Measurements from ENCODE around the gene PPP1R15A. TPM values are rescaled to one million over a fixed set of nuclear protein-coding genes. Genes with fewer than 3 reads are reported as not detected.
A peak's percentile ranks its signal among the peaks of the same experiment; 100 is the strongest.
"Not testable (repeated sequence)": the region's sequence is repeated elsewhere in the genome, so short reads cannot be mapped to it uniquely, and the experiment has no call there.

PPP1R15A gene
- total RNA-seq, 2 experiments from 2014 or later = 32.1 to 89.7 TPM

- Mint-ChIP-seq H3K27ac (no peak overlapping the region), H3K4me3 (no peak overlapping the region), H3K36me3 (no peaks in the 10 kb centered on the region), H3K27me3 (peaks cover 17% of the 10 kb centered on the region), H3K4me1 (peaks cover 4% of the 10 kb centered on the region), H3K9me3 (ENCODE audit: low read depth) (no peaks in the 10 kb centered on the region)
- no peak for DNase-seq
- CTCF ChIA-PET = interaction anchor here (1.8 kb wide), 1 partner anchor 24 kb away, joined by 5 read pairs; no protein-coding TSS in a partner anchor
- no peak for ATAC-seq
Observed at GRCh38 chr19:48866692-48867091, 5.5 kb upstream of the PPP1R15A start.

- no peak overlapping the region for H3K27ac Mint-ChIP-seq
- H3K36me3 Mint-ChIP-seq = no peaks in the 10 kb centered on the region
- DNase-seq (no peak), ATAC-seq (no peak)
- peaks cover 17% of the 10 kb centered on the region for H3K27me3 Mint-ChIP-seq
- H3K4me1 Mint-ChIP-seq = peaks cover 6% of the 10 kb centered on the region
- no peaks in the 10 kb centered on the region for H3K9me3 Mint-ChIP-seq (ENCODE audit: low read depth)
- CTCF ChIA-PET = interaction anchor here (1.8 kb wide), 1 partner anchor 25 kb away, joined by 5 read pairs; no protein-coding TSS in a partner anchor
- H3K4me3 Mint-ChIP-seq = no peak overlapping the region
Observed at GRCh38 chr19:48867123-48867745, 5.0 kb upstream of the PPP1R15A start.

DNA sequence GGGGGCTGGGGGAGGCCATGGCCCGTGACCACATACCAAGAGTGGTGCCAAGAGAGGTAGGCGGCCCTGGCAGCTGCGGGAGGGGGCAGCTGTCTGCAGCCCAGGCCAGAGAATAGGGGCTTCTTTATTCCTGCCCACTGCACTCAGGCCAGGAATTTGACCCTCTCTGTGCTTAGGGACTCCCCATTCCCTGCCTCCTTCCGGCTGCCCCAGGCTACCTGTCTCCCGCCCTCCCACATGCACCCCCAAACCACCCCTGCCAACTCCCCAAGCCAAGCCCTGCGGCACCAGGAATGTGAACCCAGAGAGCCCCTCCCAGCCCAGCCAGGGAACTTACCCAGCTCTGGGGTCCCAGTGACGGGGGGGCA is 4.5 kb upstream of the PPP1R15A start:
- DNase-seq = no peak
- Mint-ChIP-seq H3K4me3 (no peak overlapping the region), H3K4me1 (peaks cover 6% of the 10 kb centered on the region), H3K9me3 (ENCODE audit: low read depth) (no peaks in the 10 kb centered on the region), H3K36me3 (no peaks in the 10 kb centered on the region), H3K27ac (no peak overlapping the region), H3K27me3 (peaks cover 17% of the 10 kb centered on the region)
- CTCF ChIA-PET = no interaction called here
- no peak for ATAC-seq

- Mint-ChIP-seq H3K4me1 (peaks cover 10% of the 10 kb centered on the region), H3K9me3 (ENCODE audit: low read depth) (no peaks in the 10 kb centered on the region), H3K36me3 (peaks cover 4% of the 10 kb centered on the region), H3K4me3 (no peak within 1 kb of the TSS), H3K27ac (no peak within 1 kb of the TSS), H3K27me3 (peaks cover 17% of the 10 kb centered on the region)
- ATAC-seq (no peak), DNase-seq (no peak)
- CTCF ChIA-PET = interaction anchor here (1.1 kb wide), 1 partner anchor 102 kb away, joined by 3 read pairs; no protein-coding TSS in a partner anchor
Observed at GRCh38 chr19:48868114-48868886, 3.9 kb upstream of the PPP1R15A start, which contains the start of gene PLEKHA4. Gene PLEKHA4, minus strand, starts transcription at chr19:48868617. Its CDS starts 997 bp downstream, at chr19:48867620.

- DNase-seq (no peak), ATAC-seq (no peak)
- Mint-ChIP-seq H3K4me3 (no peak overlapping the region), H3K9me3 (ENCODE audit: low read depth) (no peaks in the 10 kb centered on the region), H3K36me3 (peaks cover 19% of the 10 kb centered on the region), H3K4me1 (peaks cover 24% of the 10 kb centered on the region), H3K27me3 (peaks cover 17% of the 10 kb centered on the region), H3K27ac (no peak overlapping the region)
- CTCF ChIA-PET = interaction anchor here (0.7 to 3.5 kb wide), 2 partner anchors 27 to 165 kb away, joined by 3 to 16 read pairs; no protein-coding TSS in a partner anchor
Observed at GRCh38 chr19:48870048-48870447, 2.2 kb upstream of the PPP1R15A start.

DNA sequence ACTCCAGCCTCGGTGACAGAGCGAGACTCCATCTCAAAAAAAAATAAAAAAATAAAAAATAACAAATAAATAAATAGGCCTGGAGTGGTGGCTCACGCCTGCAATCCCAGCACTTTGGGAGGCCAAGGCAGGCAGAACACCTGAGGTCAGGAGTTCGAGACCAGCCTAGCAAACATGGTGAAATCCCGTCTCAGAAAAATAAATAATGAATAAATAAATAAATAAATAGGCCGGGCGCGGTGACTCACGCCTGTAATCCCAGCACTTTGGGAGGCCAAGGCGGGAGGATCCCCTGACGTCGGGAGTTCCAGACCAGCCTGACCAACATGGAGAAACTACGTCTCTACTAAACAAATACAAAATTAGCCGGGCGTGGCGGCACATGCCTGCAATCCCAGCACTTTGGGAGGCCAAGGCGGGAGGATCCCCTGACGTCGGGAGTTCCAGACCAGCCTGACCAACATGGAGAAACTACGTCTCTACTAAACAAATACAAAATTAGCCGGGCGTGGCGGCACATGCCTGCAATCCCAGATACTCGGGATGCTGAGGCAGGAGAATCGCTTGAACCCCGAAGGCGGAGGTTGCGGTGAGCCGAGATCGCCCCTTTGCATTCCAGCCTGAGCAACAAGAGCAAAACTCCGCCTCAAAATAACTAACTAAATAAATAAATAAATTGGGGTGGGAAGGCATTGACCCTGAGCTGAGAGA is 595 bp upstream of the PPP1R15A start:
- Mint-ChIP-seq H3K36me3 (peaks cover 31% of the 10 kb centered on the region), H3K27ac (peak overlapping the region; percentile 100), H3K4me1 (peaks cover 39% of the 10 kb centered on the region), H3K27me3 (peaks cover 12% of the 10 kb centered on the region), H3K4me3 (peak overlapping the region; percentile 98)
- ATAC-seq; H3K9me3 Mint-ChIP-seq (ENCODE audit: low read depth); DNase-seq: not testable (repeated sequence)
- CTCF ChIA-PET = interaction anchor here (0.9 to 3.5 kb wide), 9 partner anchors 9 to 122 kb away, joined by 3 to 16 read pairs (median 5); partner anchors contain the start of genes NUCB1 and RUVBL2

- ATAC-seq (peak; percentile 35), DNase-seq (peak; percentile 90)
- H3K27me3 Mint-ChIP-seq = peaks cover 3% of the 10 kb centered on the region
- H3K36me3 Mint-ChIP-seq = peaks cover 35% of the 10 kb centered on the region
- H3K27ac Mint-ChIP-seq = peak overlapping the region; percentile 100
- CTCF ChIA-PET = interaction anchor here (0.6 to 3.6 kb wide), 7 partner anchors 27 to 121 kb away, joined by 3 to 16 read pairs (median 10); partner anchors contain the start of genes GYS1, NUCB1 and RUVBL2
- peak overlapping the region; percentile 98 for H3K4me3 Mint-ChIP-seq
- H3K9me3 Mint-ChIP-seq (ENCODE audit: low read depth) = no peaks in the 10 kb centered on the region
- peaks cover 45% of the 10 kb centered on the region for H3K4me1 Mint-ChIP-seq
Observed at GRCh38 chr19:48872884-48873475, 759 bp downstream of the PPP1R15A start.

- ATAC-seq (no peak), DNase-seq (peak; percentile 49)
- Mint-ChIP-seq H3K9me3 (ENCODE audit: low read depth) (no peaks in the 10 kb centered on the region), H3K27ac (peak overlapping the region; percentile 100), H3K4me1 (peaks cover 48% of the 10 kb centered on the region), H3K27me3 (no peaks in the 10 kb centered on the region), H3K4me3 (peak overlapping the region; percentile 98), H3K36me3 (peaks cover 40% of the 10 kb centered on the region)
- CTCF ChIA-PET = interaction anchor here (0.6 to 3.6 kb wide), 9 partner anchors 13 to 120 kb away, joined by 3 to 15 read pairs (median 4); partner anchors contain the start of genes BAX, GYS1, NUCB1 and RUVBL2
Observed at GRCh38 chr19:48873476-48874302, 1.5 kb downstream of the PPP1R15A start.

DNA sequence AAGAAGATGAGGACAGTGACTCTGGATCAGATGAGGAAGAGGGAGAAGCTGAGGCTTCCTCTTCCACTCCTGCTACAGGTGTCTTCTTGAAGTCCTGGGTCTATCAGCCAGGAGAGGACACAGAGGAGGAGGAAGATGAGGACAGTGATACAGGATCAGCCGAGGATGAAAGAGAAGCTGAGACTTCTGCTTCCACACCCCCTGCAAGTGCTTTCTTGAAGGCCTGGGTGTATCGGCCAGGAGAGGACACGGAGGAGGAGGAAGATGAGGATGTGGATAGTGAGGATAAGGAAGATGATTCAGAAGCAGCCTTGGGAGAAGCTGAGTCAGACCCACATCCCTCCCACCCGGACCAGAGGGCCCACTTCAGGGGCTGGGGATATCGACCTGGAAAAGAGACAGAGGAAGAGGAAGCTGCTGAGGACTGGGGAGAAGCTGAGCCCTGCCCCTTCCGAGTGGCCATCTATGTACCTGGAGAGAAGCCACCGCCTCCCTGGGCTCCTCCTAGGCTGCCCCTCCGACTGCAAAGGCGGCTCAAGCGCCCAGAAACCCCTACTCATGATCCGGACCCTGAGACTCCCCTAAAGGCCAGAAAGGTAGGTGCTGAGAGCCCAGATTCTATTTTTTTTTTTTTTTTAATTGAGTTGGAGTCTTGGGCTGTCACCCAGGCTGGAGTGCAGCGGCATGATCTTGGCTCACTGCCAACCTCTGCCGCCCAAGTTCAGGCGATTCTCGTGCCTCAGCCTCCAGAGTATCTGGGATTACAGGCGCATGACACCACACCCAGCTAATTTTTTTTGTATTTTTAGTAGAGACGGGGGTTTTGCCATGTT is 2.3 kb downstream of the PPP1R15A start:
- Mint-ChIP-seq H3K27me3 (no peaks in the 10 kb centered on the region), H3K9me3 (ENCODE audit: low read depth) (no peaks in the 10 kb centered on the region), H3K4me3 (peak overlapping the region; percentile 98), H3K4me1 (peaks cover 50% of the 10 kb centered on the region), H3K27ac (peak overlapping the region; percentile 100), H3K36me3 (peaks cover 42% of the 10 kb centered on the region)
- peak; percentile 57 for DNase-seq
- CTCF ChIA-PET = interaction anchor here (0.6 to 3.6 kb wide), 14 partner anchors 12 to 223 kb away, joined by 3 to 15 read pairs (median 4); partner anchors contain the start of genes BAX, BCAT2, GYS1 and HSD17B14
- peak; percentile 4 for ATAC-seq

GRCh38 chr19:48876043-48876981 is 4.1 kb downstream of the PPP1R15A start:
- H3K9me3 Mint-ChIP-seq (ENCODE audit: low read depth); H3K27me3 Mint-ChIP-seq; ATAC-seq: not testable (repeated sequence)
- peaks cover 51% of the 10 kb centered on the region for H3K4me1 Mint-ChIP-seq
- H3K27ac Mint-ChIP-seq = peak overlapping the region; percentile 100
- H3K4me3 Mint-ChIP-seq = peak overlapping the region; percentile 98
- H3K36me3 Mint-ChIP-seq = peaks cover 44% of the 10 kb centered on the region
- peak; percentile 61 for DNase-seq
- CTCF ChIA-PET = interaction anchor here (0.7 to 3.6 kb wide), 7 partner anchors 24 to 117 kb away, joined by 3 to 15 read pairs (median 8); partner anchors contain the start of genes GYS1, HSD17B14, NUCB1 and RUVBL2
